Tibial nerve (tissue), 4 donors: ENCODE data around the gene ZBED1. TPM values are rescaled to one million over a fixed set of nuclear protein-coding genes. Genes with fewer than 3 reads are reported as not detected.
"Not testable (repeated sequence)": the region's sequence is repeated elsewhere in the genome, so short reads cannot be mapped to it uniquely, and the experiment has no call there.

Experiments
- DNase-seq, 2 donors: peaks; one replicate each; pipeline ENCODE4 v3.0.0-alpha.2; 2019; ENCODE audit warnings: low spot score in 2 of 2
- H3K27ac ChIP-seq, 4 donors: fragments of 200-600 bp; sonication (generic) in 3 of 4; one replicate each; pipeline ENCODE4 v1.5.1; 2017 to 2019; ENCODE audit warnings: mild to moderate bottlenecking in 1 of 4
- H3K27me3 ChIP-seq, 2 donors: fragments of 200-600 bp; sonication (generic) in 1 of 2; one replicate each; pipeline versions ENCODE4 v1.5.1 to v1.6.0; 2017 to 2019
- H3K36me3 ChIP-seq, 3 donors: fragments of 200-600 bp; sonication (generic); one replicate each; pipeline ENCODE4 v1.5.1; 2018 to 2019
- H3K4me1 ChIP-seq, 4 donors: fragments of 200-600 bp; sonication (generic) in 3 of 4; one replicate each; pipeline ENCODE4 v1.5.1; 2017 to 2019
- H3K4me3 ChIP-seq, 4 donors: fragments of 200-600 bp; sonication (generic) in 3 of 4; one replicate each; pipeline ENCODE4 v1.5.1; 2017 to 2019; ENCODE audit warnings: mild to moderate bottlenecking in 1 of 4, moderate library complexity in 1 of 4
- H3K9me3 ChIP-seq, 4 donors: fragments of 200-600 bp; sonication (generic) in 3 of 4; one replicate each; pipeline ENCODE4 v1.5.1; 2017 to 2019
- CTCF ChIP-seq, 5 experiments: fragments of 200-600 bp in 3 of 5; fragments of 450-650 bp in 2 of 5; sonication (generic) in 3 of 5; IDR thresholded peaks; one replicate each; pipeline ENCODE4 v1.5.1; 2016 to 2019; ENCODE audit warnings: antibody characterized with exemption in 5 of 5, mild to moderate bottlenecking in 3 of 5, moderate library complexity in 2 of 5
- EP300 ChIP-seq, 2 donors: sonication (generic); formaldehyde crosslinking; IDR thresholded peaks; one replicate each; pipeline ENCODE4 v1.6.1; 2017; ENCODE audit warnings: antibody characterized with exemption in 2 of 2, mild to moderate bottlenecking in 1 of 2
- POLR2A ChIP-seq, 2 donors: fragments of 450-650 bp; IDR thresholded peaks; one replicate each; pipeline ENCODE4 v1.6.1; 2017; ENCODE audit warnings: antibody characterized with exemption in 2 of 2, mild to moderate bottlenecking in 2 of 2, moderate library complexity in 2 of 2
- WGBS, 2 donors: methylation state at CpG; one replicate each; pipeline ENCODE4 v1.1.5; 2018; 5-methylcytosine and 5-hydroxymethylcytosine counted together
- total RNA-seq, 4 donors: library from RNA; depleted of rRNA; stranded (reverse); fragments of >200 nt; gene quantifications; one replicate each; pipeline ENCODE4 v1.1.0, GENCODE V29; 2016

Gene ZBED1
- total RNA-seq, 4 donors from 2014 or later = 35.6 to 68.2 (median 48.2) TPM

GRCh38 chrX:2471641-2472040, 29.1 kb downstream of the ZBED1 start:
- Histone ChIP-seq H3K9me3 (no peaks in the 10 kb centered on the region), H3K4me1 (peaks cover 0 to 6% (median 0%) of the 10 kb centered on the region in 4 donors), H3K4me3 (no peak overlapping the region), H3K36me3 (peaks cover 0 to 6% (median 0%) of the 10 kb centered on the region in 3 donors), H3K27me3 (no peaks in the 10 kb centered on the region), H3K27ac (no peak overlapping the region)
- no peak for TF ChIP-seq POLR2A (IDR thresholded peaks at IDR 0.05)
- no peak for TF ChIP-seq EP300 (IDR thresholded peaks at IDR 0.05)
- TF ChIP-seq CTCF (IDR thresholded peaks at IDR 0.05) = no peak
- no peak for DNase-seq
- 92 to 94% methylated on average over 7 of the region's 7 CpGs for WGBS, 2 donors

- H3K4me3 ChIP-seq, H3K36me3 ChIP-seq, H3K27ac ChIP-seq, DNase-seq, H3K4me1 ChIP-seq, H3K9me3 ChIP-seq, H3K27me3 ChIP-seq: not testable (repeated sequence)
- 96 to 98% methylated on average over 10 of the region's 10 CpGs for WGBS, 2 donors
Observed at GRCh38 chrX:2471126-2471525, 29.6 kb downstream of the ZBED1 start.

- not testable (repeated sequence) for DNase-seq, H3K4me3 ChIP-seq, H3K27me3 ChIP-seq, H3K27ac ChIP-seq, H3K36me3 ChIP-seq, H3K9me3 ChIP-seq, H3K4me1 ChIP-seq
- WGBS, 2 donors = 89 to 96% methylated on average over 4 of the region's 4 CpGs
Observed at GRCh38 chrX:2469852-2470251, 30.9 kb downstream of the ZBED1 start.

- WGBS, 2 donors = 93 to 98% methylated on average over 21 to 22 of the region's 22 CpGs
- Histone ChIP-seq H3K4me3 (no peak overlapping the region), H3K4me1 (no peaks in the 10 kb centered on the region), H3K9me3 (no peaks in the 10 kb centered on the region), H3K36me3 (peaks cover 0 to 6% (median 0%) of the 10 kb centered on the region in 3 donors), H3K27ac (no peak overlapping the region), H3K27me3 (no peaks in the 10 kb centered on the region)
- TF ChIP-seq CTCF (IDR thresholded peaks at IDR 0.05) = no peak
- no peak for TF ChIP-seq EP300 (IDR thresholded peaks at IDR 0.05)
- TF ChIP-seq POLR2A (IDR thresholded peaks at IDR 0.05) = no peak
- DNase-seq = no peak
Observed at GRCh38 chrX:2469196-2469685, 31.5 kb downstream of the ZBED1 start.

GRCh38 chrX:2468261-2469195, 32.2 kb downstream of the ZBED1 start:
- Histone ChIP-seq H3K9me3 (no peaks in the 10 kb centered on the region), H3K4me1 (peaks cover 0 to under 1% (median 0%) of the 10 kb centered on the region in 4 donors), H3K36me3 (peaks cover 0 to 6% (median 0%) of the 10 kb centered on the region in 3 donors), H3K27ac (no peak overlapping the region), H3K4me3 (no peak overlapping the region), H3K27me3 (no peaks in the 10 kb centered on the region)
- no peak for TF ChIP-seq CTCF (IDR thresholded peaks at IDR 0.05)
- no peak for TF ChIP-seq POLR2A (IDR thresholded peaks at IDR 0.05)
- 85 to 88% methylated on average over 20 to 31 of the region's 32 CpGs for WGBS, 2 donors
- no peak for DNase-seq

- H3K36me3 ChIP-seq = peaks cover 0 to 6% (median 0%) of the 10 kb centered on the region in 3 donors
- no peaks in the 10 kb centered on the region for H3K9me3 ChIP-seq
- 79 to 86% methylated on average over 20 of the region's 20 CpGs for WGBS, 2 donors
- no peaks in the 10 kb centered on the region for H3K27me3 ChIP-seq
- no peak for TF ChIP-seq CTCF (IDR thresholded peaks at IDR 0.05)
- TF ChIP-seq EP300 (IDR thresholded peaks at IDR 0.05) = no peak
- no peak for DNase-seq
- H3K4me1 ChIP-seq = peaks cover 0 to 15% (median 0%) of the 10 kb centered on the region in 4 donors
- no peak overlapping the region for H3K4me3 ChIP-seq
- H3K27ac ChIP-seq = no peak overlapping the region
Observed at GRCh38 chrX:2466876-2467656, 33.7 kb downstream of the ZBED1 start.
